GM06990 (cell line): ENCODE data around the gene TBC1D9B.

Experiments used
- DNase-seq: peaks from one replicate; pipeline ENCODE4 v3.0.0-alpha.2; 2011; ENCODE audit not compliant: insufficient read length; ENCODE audit errors: extremely low read depth
- H3K27me3 ChIP-seq: replicated peaks from 2 replicates; pipeline ENCODE4 v1.6.0; 2011; ENCODE audit warnings: low read length; ENCODE audit not compliant: control insufficient read depth, insufficient read depth
- H3K36me3 ChIP-seq: 2 replicates; pipeline ENCODE4 v1.5.1; 2011; ENCODE audit warnings: low read length; ENCODE audit not compliant: control insufficient read depth, insufficient read depth
- H3K4me3 ChIP-seq: replicated peaks from 2 replicates; pipeline ENCODE4 v1.5.1; 2011; ENCODE audit warnings: low read depth, mild to moderate bottlenecking, control low read depth, low read length
- TF ChIP-seq, protein P1 (sequence below): IDR thresholded peaks from 2 replicates; pipeline ENCODE4 v1.5.1; 2011; ENCODE audit warnings: low read length, control low read depth, mild to moderate bottlenecking, inconsistent platforms; ENCODE audit not compliant: insufficient read depth, poor library complexity, severe bottlenecking

TBC1D9B gene

DNA sequence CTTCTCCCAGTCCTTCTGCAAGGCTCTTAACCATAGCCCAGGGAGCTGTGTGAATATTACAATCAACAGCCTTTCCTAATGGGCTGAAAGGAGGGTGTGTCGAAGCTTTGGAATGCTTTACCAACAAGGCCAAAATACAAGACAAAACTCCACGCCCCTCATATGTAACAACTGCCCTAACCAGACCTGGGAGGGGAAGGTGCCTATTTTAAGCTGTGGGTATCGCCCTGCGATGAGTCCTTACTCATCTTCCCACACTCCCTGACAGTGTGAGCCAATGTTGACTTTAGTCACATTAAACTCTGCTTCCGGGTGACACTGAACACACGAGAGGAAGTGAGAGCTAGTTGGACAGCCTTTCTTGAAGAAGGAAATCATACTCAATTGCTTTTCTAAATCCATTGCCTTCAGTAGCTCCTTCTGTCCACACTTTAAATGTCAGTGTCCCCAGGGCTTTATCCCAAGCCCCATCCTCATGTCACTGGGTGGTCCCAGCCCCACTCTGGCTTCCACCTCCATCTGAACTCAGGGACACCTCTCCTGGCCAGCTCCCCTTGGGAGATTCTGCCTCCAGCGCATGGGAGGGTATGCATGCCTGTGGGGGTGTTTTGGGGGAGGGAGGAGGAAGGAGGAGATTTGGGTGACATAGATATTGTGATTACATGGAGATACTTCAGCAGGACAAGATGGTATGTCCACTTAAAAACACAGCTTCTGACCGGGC lies 6.5 kb upstream of the TBC1D9B start:
- DNase-seq: no peak
- TF ChIP-seq, protein P1, sequence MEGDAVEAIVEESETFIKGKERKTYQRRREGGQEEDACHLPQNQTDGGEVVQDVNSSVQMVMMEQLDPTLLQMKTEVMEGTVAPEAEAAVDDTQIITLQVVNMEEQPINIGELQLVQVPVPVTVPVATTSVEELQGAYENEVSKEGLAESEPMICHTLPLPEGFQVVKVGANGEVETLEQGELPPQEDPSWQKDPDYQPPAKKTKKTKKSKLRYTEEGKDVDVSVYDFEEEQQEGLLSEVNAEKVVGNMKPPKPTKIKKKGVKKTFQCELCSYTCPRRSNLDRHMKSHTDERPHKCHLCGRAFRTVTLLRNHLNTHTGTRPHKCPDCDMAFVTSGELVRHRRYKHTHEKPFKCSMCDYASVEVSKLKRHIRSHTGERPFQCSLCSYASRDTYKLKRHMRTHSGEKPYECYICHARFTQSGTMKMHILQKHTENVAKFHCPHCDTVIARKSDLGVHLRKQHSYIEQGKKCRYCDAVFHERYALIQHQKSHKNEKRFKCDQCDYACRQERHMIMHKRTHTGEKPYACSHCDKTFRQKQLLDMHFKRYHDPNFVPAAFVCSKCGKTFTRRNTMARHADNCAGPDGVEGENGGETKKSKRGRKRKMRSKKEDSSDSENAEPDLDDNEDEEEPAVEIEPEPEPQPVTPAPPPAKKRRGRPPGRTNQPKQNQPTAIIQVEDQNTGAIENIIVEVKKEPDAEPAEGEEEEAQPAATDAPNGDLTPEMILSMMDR: no peak
- Histone ChIP-seq H3K4me3 (no peak overlapping the region), H3K36me3 (no peaks in the 10 kb centered on the region), H3K27me3 (no peaks in the 10 kb centered on the region)

DNA sequence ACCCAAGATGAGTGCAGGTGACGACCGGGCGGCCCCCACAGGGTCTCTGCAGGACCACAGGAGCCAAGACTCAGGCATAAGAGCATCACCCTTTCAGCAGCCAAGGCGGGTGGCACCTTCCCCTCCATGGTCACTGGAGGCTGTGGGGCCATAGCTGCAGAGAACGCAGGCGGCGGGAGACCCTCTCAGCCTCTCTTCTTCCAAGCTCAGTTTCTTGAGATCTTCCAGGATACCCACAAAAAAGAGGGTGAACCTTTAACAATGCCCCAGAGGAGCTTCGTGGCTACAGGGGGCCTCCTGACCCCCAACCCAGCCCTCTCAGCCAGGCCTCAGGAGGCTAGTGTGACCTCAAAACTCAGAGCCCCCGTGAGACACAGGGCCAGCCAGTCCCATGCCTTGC lies 5.8 kb upstream of the TBC1D9B start:
- no peaks in the 10 kb centered on the region for H3K36me3 ChIP-seq
- no peak for DNase-seq
- TF ChIP-seq, protein P1: no peak
- no peaks in the 10 kb centered on the region for H3K27me3 ChIP-seq
- H3K4me3 ChIP-seq: no peak overlapping the region

DNA sequence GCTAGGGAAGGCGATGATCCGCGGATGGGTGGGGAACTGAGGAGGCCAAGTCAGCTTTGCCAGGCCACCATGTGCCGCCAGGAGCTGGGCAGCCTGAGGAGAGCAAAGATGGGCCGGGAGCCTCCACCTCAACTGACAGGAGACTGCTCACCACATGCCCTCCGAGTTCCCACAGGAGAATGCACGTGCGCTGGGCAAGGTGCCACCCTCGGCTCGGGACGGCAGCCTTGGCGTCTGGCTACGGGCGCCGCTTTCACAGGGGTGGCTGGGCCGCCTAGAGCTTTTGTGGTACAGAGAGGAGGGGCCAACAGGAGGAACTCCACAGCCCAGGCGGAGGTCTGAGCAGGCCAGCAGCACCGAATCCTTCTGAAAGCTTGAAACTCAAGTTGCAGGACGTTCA lies 5.3 kb upstream of the TBC1D9B start:
- no peaks in the 10 kb centered on the region for H3K27me3 ChIP-seq
- H3K4me3 ChIP-seq: no peak overlapping the region
- DNase-seq: no peak
- no peaks in the 10 kb centered on the region for H3K36me3 ChIP-seq
- TF ChIP-seq, protein P1: no peak

DNA sequence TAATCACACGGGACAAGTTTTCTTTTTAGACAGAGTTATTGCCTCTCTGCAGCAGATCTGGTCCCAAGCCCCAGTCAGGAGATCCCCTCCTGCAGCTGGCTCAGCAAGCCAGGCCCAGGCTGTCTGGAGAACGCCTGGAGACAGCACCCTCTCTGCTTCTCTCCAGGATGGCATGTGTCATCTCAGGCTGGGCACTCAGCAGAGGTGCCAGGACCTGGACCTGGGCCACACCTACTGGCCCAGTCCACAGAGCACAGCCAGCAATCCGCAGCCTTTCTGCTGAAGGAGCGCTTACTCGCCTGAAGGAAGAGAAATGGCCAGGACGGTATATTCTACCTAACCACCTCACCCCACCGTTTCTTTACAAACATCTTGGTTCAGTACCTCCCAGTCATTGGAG lies 4.7 kb upstream of the TBC1D9B start:
- DNase-seq: no peak
- TF ChIP-seq, protein P1: no peak
- H3K36me3 ChIP-seq: no peaks in the 10 kb centered on the region
- H3K4me3 ChIP-seq: no peak overlapping the region
- no peaks in the 10 kb centered on the region for H3K27me3 ChIP-seq

DNA sequence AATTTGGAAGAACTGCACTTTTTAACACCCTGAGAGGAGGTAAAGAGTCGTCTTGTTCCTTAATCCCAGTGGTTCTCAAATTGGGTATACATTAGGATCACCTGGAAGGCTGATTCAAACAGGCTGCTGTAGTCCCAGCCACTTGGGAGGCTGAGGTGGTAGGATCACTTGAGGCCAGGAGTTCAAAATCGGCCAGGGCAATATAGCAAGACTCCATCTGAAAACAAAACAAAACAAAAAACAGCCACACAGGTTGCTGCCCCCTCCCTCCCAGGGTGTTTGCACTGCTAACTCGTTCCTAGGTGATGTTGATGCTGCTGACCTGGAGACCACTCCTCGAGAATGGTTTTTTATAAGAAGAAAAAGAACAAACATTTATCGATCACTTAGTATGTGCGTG lies 1.5 kb upstream of the TBC1D9B start:
- no peak for DNase-seq
- H3K4me3 ChIP-seq: no peak overlapping the region
- H3K27me3 ChIP-seq: no peaks in the 10 kb centered on the region
- TF ChIP-seq, protein P1: no peak
- H3K36me3 ChIP-seq: peaks cover 5% of the 10 kb centered on the region

DNA sequence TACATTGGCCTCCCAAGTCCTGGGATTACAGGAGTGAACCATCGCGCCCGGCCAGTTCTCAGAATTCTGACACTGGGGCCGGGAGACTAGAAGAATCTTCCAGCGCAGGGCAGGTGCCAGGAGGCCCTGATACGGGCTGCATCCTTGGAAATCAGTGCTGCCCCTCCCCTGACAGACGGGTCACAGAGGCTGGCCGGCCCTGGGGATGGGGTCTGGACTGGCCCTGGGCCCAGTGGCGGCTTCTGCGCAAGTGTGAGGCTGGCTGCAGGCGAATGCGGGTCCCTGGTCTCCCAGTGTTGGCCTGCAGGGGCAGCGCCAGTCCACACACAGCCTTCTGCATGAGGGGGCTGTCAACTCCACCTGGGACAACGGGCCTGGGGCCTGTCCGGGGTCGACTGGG lies 831 bp upstream of the TBC1D9B start:
- H3K27me3 ChIP-seq: no peaks in the 10 kb centered on the region
- DNase-seq: no peak
- TF ChIP-seq, protein P1: peak; percentile 14
- no peak overlapping the region for H3K4me3 ChIP-seq
- peaks cover 10% of the 10 kb centered on the region for H3K36me3 ChIP-seq
